ENCODE results near the gene ZNF367. TPM values are rescaled to one million over a fixed set of nuclear protein-coding genes. Genes with fewer than 3 reads are reported as not detected.

Gene ZNF367
- total and polyA plus RNA-seq, 9 of the 15 experiments (the other 6 are each of a cell fraction or from before 2014, with no cell fraction given), result 2.7 to 14.4 (median 10.0) TPM

DNA sequence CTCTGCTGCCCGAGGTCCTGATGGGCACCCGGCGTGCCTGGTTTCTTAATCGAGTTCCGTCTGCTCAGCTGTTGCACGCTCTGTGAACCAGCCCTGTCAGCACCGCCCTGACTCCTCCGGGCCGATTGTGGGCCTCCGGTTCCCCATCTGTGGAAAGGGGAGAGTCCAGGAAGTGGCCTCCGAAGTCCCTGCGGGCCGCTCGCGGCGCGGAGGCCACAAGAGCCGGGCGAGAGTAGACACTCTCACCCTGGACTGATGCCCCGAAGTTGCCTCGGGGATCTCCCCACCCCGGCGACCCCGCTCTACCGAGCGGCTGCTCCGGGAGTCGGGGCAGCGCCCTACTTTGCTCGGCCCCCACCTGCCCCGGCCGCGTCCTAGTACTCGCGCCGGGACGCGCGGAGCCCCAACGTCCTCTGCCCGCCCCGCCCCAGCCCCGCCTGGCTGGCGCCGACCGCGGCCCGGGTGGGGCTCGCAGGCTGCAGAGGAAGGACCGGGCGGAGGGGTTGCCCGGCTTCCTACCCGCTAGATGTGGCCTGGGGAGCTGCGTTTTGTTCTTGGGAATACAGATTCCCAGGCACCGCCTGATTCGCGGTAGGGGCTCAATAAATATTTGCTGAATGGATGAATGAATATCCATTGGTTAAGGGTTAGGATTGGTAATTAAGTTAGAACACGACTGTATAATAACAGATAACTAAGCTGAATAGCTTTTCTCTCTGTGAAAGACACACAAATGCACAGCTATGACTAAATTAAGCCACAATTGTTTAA is 935 bp upstream of the ZNF367 start (continued):
- TF ChIP-seq, protein P1, sequence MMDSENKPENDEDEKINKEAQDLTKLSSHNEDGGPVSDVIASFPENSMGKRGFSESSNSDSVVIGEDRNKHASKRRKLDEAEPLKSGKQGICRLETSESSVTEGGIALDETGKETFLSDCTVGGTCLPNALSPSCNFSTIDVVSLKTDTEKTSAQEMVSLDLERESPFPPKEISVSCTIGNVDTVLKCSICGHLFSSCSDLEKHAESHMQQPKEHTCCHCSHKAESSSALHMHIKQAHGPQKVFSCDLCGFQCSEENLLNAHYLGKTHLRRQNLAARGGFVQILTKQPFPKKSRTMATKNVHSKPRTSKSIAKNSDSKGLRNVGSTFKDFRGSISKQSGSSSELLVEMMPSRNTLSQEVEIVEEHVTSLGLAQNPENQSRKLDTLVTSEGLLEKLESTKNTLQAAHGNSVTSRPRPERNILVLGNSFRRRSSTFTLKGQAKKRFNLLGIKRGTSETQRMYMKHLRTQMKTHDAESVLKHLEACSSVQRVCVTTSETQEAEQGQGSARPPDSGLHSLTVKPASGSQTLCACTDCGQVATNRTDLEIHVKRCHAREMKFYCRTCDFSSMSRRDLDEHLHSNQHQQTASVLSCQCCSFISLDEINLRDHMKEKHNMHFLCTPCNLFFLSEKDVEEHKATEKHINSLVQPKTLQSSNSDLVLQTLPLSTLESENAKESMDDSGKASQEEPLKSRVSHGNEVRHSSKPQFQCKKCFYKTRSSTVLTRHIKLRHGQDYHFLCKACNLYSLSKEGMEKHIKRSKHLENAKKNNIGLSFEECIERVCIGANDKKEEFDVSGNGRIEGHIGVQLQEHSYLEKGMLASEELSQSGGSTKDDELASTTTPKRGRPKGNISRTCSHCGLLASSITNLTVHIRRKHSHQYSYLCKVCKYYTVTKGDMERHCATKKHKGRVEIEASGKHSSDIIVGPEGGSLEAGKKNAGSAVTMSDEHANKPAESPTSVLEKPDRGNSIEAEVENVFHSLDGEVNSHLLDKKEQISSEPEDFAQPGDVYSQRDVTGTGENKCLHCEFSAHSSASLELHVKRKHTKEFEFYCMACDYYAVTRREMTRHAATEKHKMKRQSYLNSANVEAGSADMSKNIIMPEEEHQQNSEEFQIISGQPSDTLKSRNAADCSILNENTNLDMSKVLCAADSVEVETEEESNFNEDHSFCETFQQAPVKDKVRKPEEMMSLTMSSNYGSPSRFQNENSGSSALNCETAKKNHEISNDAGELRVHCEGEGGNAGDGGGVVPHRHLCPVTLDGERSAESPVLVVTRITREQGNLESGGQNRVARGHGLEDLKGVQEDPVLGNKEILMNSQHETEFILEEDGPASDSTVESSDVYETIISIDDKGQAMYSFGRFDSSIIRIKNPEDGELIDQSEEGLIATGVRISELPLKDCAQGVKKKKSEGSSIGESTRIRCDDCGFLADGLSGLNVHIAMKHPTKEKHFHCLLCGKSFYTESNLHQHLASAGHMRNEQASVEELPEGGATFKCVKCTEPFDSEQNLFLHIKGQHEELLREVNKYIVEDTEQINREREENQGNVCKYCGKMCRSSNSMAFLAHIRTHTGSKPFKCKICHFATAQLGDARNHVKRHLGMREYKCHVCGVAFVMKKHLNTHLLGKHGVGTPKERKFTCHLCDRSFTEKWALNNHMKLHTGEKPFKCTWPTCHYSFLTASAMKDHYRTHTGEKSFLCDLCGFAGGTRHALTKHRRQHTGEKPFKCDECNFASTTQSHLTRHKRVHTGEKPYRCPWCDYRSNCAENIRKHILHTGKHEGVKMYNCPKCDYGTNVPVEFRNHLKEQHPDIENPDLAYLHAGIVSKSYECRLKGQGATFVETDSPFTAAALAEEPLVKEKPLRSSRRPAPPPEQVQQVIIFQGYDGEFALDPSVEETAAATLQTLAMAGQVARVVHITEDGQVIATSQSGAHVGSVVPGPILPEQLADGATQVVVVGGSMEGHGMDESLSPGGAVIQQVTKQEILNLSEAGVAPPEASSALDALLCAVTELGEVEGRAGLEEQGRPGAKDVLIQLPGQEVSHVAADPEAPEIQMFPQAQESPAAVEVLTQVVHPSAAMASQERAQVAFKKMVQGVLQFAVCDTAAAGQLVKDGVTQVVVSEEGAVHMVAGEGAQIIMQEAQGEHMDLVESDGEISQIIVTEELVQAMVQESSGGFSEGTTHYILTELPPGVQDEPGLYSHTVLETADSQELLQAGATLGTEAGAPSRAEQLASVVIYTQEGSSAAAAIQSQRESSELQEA (IDR thresholded peaks at IDR 0.05; ENCODE audit: low read depth), result no peak
- TF ChIP-seq, protein P2, sequence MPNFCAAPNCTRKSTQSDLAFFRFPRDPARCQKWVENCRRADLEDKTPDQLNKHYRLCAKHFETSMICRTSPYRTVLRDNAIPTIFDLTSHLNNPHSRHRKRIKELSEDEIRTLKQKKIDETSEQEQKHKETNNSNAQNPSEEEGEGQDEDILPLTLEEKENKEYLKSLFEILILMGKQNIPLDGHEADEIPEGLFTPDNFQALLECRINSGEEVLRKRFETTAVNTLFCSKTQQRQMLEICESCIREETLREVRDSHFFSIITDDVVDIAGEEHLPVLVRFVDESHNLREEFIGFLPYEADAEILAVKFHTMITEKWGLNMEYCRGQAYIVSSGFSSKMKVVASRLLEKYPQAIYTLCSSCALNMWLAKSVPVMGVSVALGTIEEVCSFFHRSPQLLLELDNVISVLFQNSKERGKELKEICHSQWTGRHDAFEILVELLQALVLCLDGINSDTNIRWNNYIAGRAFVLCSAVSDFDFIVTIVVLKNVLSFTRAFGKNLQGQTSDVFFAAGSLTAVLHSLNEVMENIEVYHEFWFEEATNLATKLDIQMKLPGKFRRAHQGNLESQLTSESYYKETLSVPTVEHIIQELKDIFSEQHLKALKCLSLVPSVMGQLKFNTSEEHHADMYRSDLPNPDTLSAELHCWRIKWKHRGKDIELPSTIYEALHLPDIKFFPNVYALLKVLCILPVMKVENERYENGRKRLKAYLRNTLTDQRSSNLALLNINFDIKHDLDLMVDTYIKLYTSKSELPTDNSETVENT (CRISPR knock-in tag; IDR thresholded peaks at IDR 0.05), result 0 out of 2 replicates have a peak, but pooled peaks have one; percentile 51
- TF ChIP-seq HOXB6 (CRISPR knock-in tag; IDR thresholded peaks at IDR 0.05; ENCODE audit: borderline replicate concordance) (no peak), HLTF (IDR thresholded peaks at IDR 0.05) (no peak), MCM7 (IDR thresholded peaks at IDR 0.05) (no peak), NEUROD1 (IDR thresholded peaks at IDR 0.05; ENCODE audit: borderline replicate concordance, low read depth, low read length, partially characterized antibody) (no peak), RBM15 (IDR thresholded peaks at IDR 0.05; ENCODE audit: insufficient read depth, low read length) (no peak), JUNB (CRISPR knock-in tag; conservative IDR thresholded peaks at IDR 0.05) (no peak), RBM25 (IDR thresholded peaks at IDR 0.05; ENCODE audit: low read depth, low read length, severe bottlenecking) (no peak), EP400 (IDR thresholded peaks at IDR 0.05) (no peak; the same call in 1 of the 2 replicates)
- TF ChIP-seq, protein P3, sequence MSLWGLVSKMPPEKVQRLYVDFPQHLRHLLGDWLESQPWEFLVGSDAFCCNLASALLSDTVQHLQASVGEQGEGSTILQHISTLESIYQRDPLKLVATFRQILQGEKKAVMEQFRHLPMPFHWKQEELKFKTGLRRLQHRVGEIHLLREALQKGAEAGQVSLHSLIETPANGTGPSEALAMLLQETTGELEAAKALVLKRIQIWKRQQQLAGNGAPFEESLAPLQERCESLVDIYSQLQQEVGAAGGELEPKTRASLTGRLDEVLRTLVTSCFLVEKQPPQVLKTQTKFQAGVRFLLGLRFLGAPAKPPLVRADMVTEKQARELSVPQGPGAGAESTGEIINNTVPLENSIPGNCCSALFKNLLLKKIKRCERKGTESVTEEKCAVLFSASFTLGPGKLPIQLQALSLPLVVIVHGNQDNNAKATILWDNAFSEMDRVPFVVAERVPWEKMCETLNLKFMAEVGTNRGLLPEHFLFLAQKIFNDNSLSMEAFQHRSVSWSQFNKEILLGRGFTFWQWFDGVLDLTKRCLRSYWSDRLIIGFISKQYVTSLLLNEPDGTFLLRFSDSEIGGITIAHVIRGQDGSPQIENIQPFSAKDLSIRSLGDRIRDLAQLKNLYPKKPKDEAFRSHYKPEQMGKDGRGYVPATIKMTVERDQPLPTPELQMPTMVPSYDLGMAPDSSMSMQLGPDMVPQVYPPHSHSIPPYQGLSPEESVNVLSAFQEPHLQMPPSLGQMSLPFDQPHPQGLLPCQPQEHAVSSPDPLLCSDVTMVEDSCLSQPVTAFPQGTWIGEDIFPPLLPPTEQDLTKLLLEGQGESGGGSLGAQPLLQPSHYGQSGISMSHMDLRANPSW (CRISPR knock-in tag; IDR thresholded peaks at IDR 0.05), result no peak

Data from K562 (cell line).